Vagina (tissue), 2 donors: ENCODE results near the gene PON3.

Experiments used
- CTCF ChIP-seq, 3 experiments: fragments of 450-650 bp in 2 of 3; fragments of 200-600 bp in 1 of 3; sonication (generic) in 1 of 3; IDR thresholded peaks; one replicate each; pipeline ENCODE4 v1.5.1; 2017 to 2019; ENCODE audit warnings: antibody characterized with exemption in 3 of 3, mild to moderate bottlenecking in 2 of 3, moderate library complexity in 2 of 3
- POLR2A ChIP-seq, 2 donors: fragments of 450-650 bp; IDR thresholded peaks; one replicate each; pipeline ENCODE4 v1.6.1; 2017; ENCODE audit warnings: antibody characterized with exemption in 2 of 2, mild to moderate bottlenecking in 2 of 2, moderate library complexity in 2 of 2
- POLR2AphosphoS5 ChIP-seq, 2 donors: sonication (generic); formaldehyde crosslinking; IDR thresholded peaks; one replicate each; pipeline ENCODE4 v1.9.0; 2017; ENCODE audit warnings: antibody characterized with exemption in 2 of 2, mild to moderate bottlenecking in 2 of 2, low read depth in 1 of 2; ENCODE audit not compliant: insufficient read depth in 1 of 2

- no peak for TF ChIP-seq CTCF (IDR thresholded peaks at IDR 0.05)
- TF ChIP-seq POLR2A (IDR thresholded peaks at IDR 0.05) = no peak
- TF ChIP-seq POLR2AphosphoS5 (IDR thresholded peaks at IDR 0.05; ENCODE audit: insufficient read depth in 1 of 2, low read depth in 1 of 2) = no peak
Observed at GRCh38 chr7:95316588-95316987, 79.6 kb downstream of the PON3 start.
